C4-2B (cell line): Measurements from ENCODE around the gene PFKFB3.

ENCODE experiments used
- ZFX ChIP-seq: fragments of 450-650 bp; IDR thresholded peaks from 2 replicates; pipeline ENCODE4 v1.6.1; 2017
- TF ChIP-seq, protein P1 (sequence below): fragments of 450-650 bp; conservative IDR thresholded peaks from 2 replicates; pipeline ENCODE4 v1.5.1; 2017; ENCODE audit warnings: mild to moderate bottlenecking

GRCh38 chr10:6182454-6183098 lies 20.2 kb upstream of the PFKFB3 start:
- TF ChIP-seq, protein P1, sequence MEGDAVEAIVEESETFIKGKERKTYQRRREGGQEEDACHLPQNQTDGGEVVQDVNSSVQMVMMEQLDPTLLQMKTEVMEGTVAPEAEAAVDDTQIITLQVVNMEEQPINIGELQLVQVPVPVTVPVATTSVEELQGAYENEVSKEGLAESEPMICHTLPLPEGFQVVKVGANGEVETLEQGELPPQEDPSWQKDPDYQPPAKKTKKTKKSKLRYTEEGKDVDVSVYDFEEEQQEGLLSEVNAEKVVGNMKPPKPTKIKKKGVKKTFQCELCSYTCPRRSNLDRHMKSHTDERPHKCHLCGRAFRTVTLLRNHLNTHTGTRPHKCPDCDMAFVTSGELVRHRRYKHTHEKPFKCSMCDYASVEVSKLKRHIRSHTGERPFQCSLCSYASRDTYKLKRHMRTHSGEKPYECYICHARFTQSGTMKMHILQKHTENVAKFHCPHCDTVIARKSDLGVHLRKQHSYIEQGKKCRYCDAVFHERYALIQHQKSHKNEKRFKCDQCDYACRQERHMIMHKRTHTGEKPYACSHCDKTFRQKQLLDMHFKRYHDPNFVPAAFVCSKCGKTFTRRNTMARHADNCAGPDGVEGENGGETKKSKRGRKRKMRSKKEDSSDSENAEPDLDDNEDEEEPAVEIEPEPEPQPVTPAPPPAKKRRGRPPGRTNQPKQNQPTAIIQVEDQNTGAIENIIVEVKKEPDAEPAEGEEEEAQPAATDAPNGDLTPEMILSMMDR: no peak
- no peak for TF ChIP-seq ZFX
